SK-N-MC (cell line): ENCODE data around the gene ISYNA1.

Experiments used
- EZH2 ChIP-seq: fragments of 200-600 bp; sonication (generic); IDR thresholded peaks from one replicate; pipeline ENCODE4 v1.6.1; 2017; ENCODE audit warnings: antibody characterized with exemption
- POLR2AphosphoS5 ChIP-seq: IDR thresholded peaks from 2 replicates; pipeline ENCODE4 v1.6.1; 2012; ENCODE audit warnings: mild to moderate bottlenecking, low read depth, low read length, borderline replicate concordance

DNA sequence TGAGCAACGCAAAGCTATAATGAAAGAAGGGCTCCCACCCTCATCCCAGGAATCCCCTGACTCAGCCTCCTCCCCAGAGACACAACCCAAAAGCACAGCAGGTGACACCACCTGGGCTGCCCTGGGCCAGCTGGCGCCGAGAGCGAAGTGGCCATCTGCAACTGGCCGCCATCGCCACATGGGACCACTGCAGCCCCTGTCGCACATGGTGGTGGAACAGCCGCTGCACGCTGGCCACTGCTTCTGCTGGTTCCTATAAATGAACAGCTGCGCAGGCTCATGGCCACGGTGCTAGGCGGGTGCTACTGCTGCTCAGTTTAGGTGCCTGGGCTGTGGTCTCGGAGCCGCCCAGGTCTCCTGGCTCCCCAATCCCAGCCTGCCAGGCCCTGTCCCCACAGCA lies 11.6 kb upstream of the ISYNA1 start:
- TF ChIP-seq EZH2 (no peak), POLR2AphosphoS5 (no peak)
